ENCODE results near the gene BSPRY. TPM values are rescaled to one million over a fixed set of nuclear protein-coding genes. Genes with fewer than 3 reads are reported as not detected.

The BSPRY gene
- total RNA-seq, 1 donor from 2014 or later: 0.27 TPM

Other genes starting within 250 kb of the BSPRY start
- gene SLC31A2, start 198.5 kb upstream of the BSPRY start, total RNA-seq: 7.1 and 8.4 TPM in 2 replicates
- gene FKBP15, start 128.3 kb upstream of the BSPRY start, total RNA-seq: 26.4 and 27.2 TPM in 2 replicates
- 35.8 and 39.1 TPM in 2 replicates for gene SLC31A1, start 128.0 kb upstream of the BSPRY start, total RNA-seq
- gene CDC26, start 74.0 kb upstream of the BSPRY start, total RNA-seq: 22.5 and 23.9 TPM in 2 replicates
- gene PRPF4, start 73.9 kb upstream of the BSPRY start, total RNA-seq: 33.2 and 33.4 TPM in 2 replicates
- gene RNF183, start 46.2 kb upstream of the BSPRY start, total RNA-seq: not detected in 2 replicates
- 1.6 and 2.1 TPM in 2 replicates for gene WDR31, start 9.3 kb upstream of the BSPRY start, total RNA-seq
- 8.8 and 9.4 TPM in 2 replicates for gene HDHD3, start 27.4 kb downstream of the BSPRY start, total RNA-seq
- 19.9 and 20.7 TPM in 2 replicates for gene ALAD, start 51.7 kb downstream of the BSPRY start, total RNA-seq
- 36.6 and 37.4 TPM in 2 replicates for gene POLE3, start 61.1 kb downstream of the BSPRY start, total RNA-seq
- gene C9orf43, start 61.2 kb downstream of the BSPRY start, total RNA-seq: 0.65 and 0.66 TPM in 2 replicates
- 92.5 and 106 TPM in 2 replicates for gene RGS3, start 114.2 kb downstream of the BSPRY start, total RNA-seq

Measured in astrocyte (in vitro differentiated cells and primary cell).